Skeletal muscle satellite cell (primary cell): ENCODE data around the gene CACUL1.

Experiments
- H3K27me3 ChIP-seq: 2 replicates; pipeline ENCODE4 v1.7.0; 2013; ENCODE audit warnings: low read length; ENCODE audit not compliant: control insufficient read depth, insufficient read depth
- H3K36me3 ChIP-seq: 2 replicates; pipeline ENCODE4 v1.7.0; 2013; ENCODE audit warnings: mild to moderate bottlenecking, control low read depth, low read length; ENCODE audit not compliant: insufficient read depth
- H3K4me1 ChIP-seq: 2 replicates; pipeline ENCODE4 v1.7.0; 2013; ENCODE audit warnings: low read length; ENCODE audit not compliant: control insufficient read depth, insufficient read depth
- H3K4me2 ChIP-seq: 2 replicates; pipeline ENCODE4 v1.7.0; 2013; ENCODE audit warnings: mild to moderate bottlenecking, low read length
- H3K4me3 ChIP-seq: 2 replicates; pipeline ENCODE4 v1.7.0; 2013; ENCODE audit warnings: low read length
- H3K9ac ChIP-seq: 2 replicates; pipeline ENCODE4 v1.7.0; 2013; ENCODE audit warnings: mild to moderate bottlenecking, low read depth, low read length, moderate library complexity
- H3K9me3 ChIP-seq: replicated peaks from 2 replicates; pipeline ENCODE4 v1.7.0; 2013; ENCODE audit warnings: mild to moderate bottlenecking, control low read depth, low read length

CACUL1 gene

DNA sequence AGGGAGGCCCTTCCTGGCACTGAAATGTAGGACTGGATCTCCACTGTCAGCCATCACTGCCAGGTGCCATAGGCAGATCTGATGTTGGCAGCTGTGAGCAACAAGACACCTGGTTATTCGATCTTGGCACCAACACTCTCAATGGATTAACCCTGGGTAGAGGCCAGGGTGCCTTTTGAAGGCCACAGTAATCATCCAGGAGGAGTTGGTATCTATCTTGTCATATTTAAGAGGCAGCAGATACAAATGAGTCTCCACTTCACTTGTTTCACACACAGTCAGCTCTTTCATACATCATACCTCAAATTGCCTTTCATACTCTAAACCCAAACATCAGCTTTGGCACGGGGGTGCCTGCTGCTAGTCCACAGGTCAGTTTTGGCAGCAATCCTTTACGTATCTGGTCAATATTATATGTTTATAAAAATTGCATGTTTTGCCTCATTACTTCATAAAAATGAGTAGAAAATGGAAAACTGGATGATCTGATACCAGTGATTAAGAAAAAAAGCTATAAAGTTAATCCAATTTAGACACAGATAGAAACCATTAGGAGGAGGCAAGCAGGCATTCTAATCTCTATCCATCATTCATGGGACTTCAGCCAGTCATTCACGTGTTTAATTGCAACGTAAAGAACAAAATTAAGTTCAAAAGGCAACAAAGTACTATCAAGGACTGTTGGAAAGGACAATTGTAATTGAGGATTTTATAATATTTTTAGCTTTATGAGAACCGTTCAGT, 12.7 kb upstream of the CACUL1 start:
- H3K4me3 ChIP-seq = no peak overlapping the region
- H3K9ac ChIP-seq = no peak overlapping the region
- no peaks in the 10 kb centered on the region for H3K9me3 ChIP-seq
- no peaks in the 10 kb centered on the region for H3K4me1 ChIP-seq
- no peak overlapping the region for H3K4me2 ChIP-seq
- peaks cover 19% of the 10 kb centered on the region for H3K27me3 ChIP-seq
- no peaks in the 10 kb centered on the region for H3K36me3 ChIP-seq

GRCh38 chr10:118764195-118764594, 9.4 kb upstream of the CACUL1 start:
- peaks cover 17% of the 10 kb centered on the region for H3K27me3 ChIP-seq
- no peak overlapping the region for H3K4me3 ChIP-seq
- no peak overlapping the region for H3K9ac ChIP-seq
- no peaks in the 10 kb centered on the region for H3K9me3 ChIP-seq
- no peaks in the 10 kb centered on the region for H3K36me3 ChIP-seq
- no peak overlapping the region for H3K4me2 ChIP-seq
- no peaks in the 10 kb centered on the region for H3K4me1 ChIP-seq

- Histone ChIP-seq H3K27me3 (peaks cover 17% of the 10 kb centered on the region), H3K9ac (no peak overlapping the region), H3K4me1 (no peaks in the 10 kb centered on the region), H3K4me3 (no peak overlapping the region), H3K36me3 (no peaks in the 10 kb centered on the region), H3K4me2 (no peak overlapping the region), H3K9me3 (no peaks in the 10 kb centered on the region)
Measured at GRCh38 chr10:118763202-118763988, 8.6 kb upstream of the CACUL1 start.

- H3K36me3 ChIP-seq = no peaks in the 10 kb centered on the region
- peaks cover 20% of the 10 kb centered on the region for H3K27me3 ChIP-seq
- H3K4me1 ChIP-seq = peaks cover 4% of the 10 kb centered on the region
- H3K4me2 ChIP-seq = no peak overlapping the region
- H3K4me3 ChIP-seq = no peak overlapping the region
- H3K9ac ChIP-seq = no peak overlapping the region
- no peaks in the 10 kb centered on the region for H3K9me3 ChIP-seq
Measured at GRCh38 chr10:118760265-118760664, 5.5 kb upstream of the CACUL1 start.

DNA sequence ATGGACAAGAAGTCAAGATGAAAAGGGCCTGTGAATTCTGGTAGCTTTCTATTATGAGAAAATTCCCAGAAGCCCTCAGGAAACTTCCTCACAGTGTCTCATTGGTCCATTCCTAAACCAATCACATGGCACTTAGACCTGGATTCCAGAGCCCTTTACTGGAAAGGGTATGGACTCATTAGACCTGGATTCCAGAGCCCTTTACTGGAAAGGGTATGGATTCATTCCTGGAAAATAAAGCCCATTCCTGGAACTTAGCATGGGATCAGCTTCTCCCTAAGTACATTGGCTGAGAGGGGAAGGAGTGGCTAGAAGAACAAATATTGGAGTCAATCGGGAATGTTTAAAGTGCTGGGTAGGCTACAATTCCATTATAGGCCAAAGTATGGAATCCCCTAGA, 3.7 kb upstream of the CACUL1 start:
- Histone ChIP-seq H3K27me3 (peaks cover 14% of the 10 kb centered on the region), H3K9me3 (no peaks in the 10 kb centered on the region), H3K4me3 (no peak overlapping the region), H3K36me3 (peaks cover 2% of the 10 kb centered on the region), H3K9ac (no peak overlapping the region), H3K4me2 (no peak overlapping the region), H3K4me1 (peaks cover 4% of the 10 kb centered on the region)

GRCh38 chr10:118754229-118754555, 578 bp downstream of the CACUL1 start:
- H3K9me3 ChIP-seq = no peaks in the 10 kb centered on the region
- H3K9ac ChIP-seq = peak overlapping the region; percentile 92
- peaks cover 3% of the 10 kb centered on the region for H3K27me3 ChIP-seq
- peaks cover 23% of the 10 kb centered on the region for H3K4me1 ChIP-seq
- H3K36me3 ChIP-seq = peaks cover 2% of the 10 kb centered on the region
- peak overlapping the region; percentile 99 for H3K4me3 ChIP-seq
- peak overlapping the region; percentile 85 for H3K4me2 ChIP-seq

- H3K36me3 ChIP-seq = peaks cover 2% of the 10 kb centered on the region
- H3K9me3 ChIP-seq = no peaks in the 10 kb centered on the region
- peak overlapping the region; percentile 85 for H3K4me2 ChIP-seq
- peak overlapping the region; percentile 99 for H3K4me3 ChIP-seq
- H3K9ac ChIP-seq = peak overlapping the region; percentile 92
- peaks cover 23% of the 10 kb centered on the region for H3K4me1 ChIP-seq
- H3K27me3 ChIP-seq = peaks cover 3% of the 10 kb centered on the region
Measured at GRCh38 chr10:118753331-118754228, 1.2 kb downstream of the CACUL1 start.

- peak overlapping the region; percentile 99 for H3K4me3 ChIP-seq
Measured at GRCh38 chr10:118752409-118752808, 2.4 kb downstream of the CACUL1 start.

GRCh38 chr10:118751265-118751664, 3.5 kb downstream of the CACUL1 start:
- Histone ChIP-seq H3K4me1 (peaks cover 26% of the 10 kb centered on the region), H3K4me2 (no peak overlapping the region), H3K9ac (no peak overlapping the region)

More at GRCh38 chr10:118752409-118752808, 2.4 kb downstream of the CACUL1 start:
- Histone ChIP-seq H3K9me3 (no peaks in the 10 kb centered on the region), H3K4me2 (peak overlapping the region; percentile 85), H3K27me3 (peaks cover 3% of the 10 kb centered on the region), H3K36me3 (peaks cover 2% of the 10 kb centered on the region), H3K9ac (peak overlapping the region; percentile 92), H3K4me1 (peaks cover 23% of the 10 kb centered on the region)

GRCh38 chr10:118748041-118748440, 6.7 kb downstream of the CACUL1 start:
- no peak overlapping the region for H3K9ac ChIP-seq
- no peaks in the 10 kb centered on the region for H3K36me3 ChIP-seq
- H3K4me2 ChIP-seq = no peak overlapping the region
- H3K4me1 ChIP-seq = peaks cover 53% of the 10 kb centered on the region
- no peaks in the 10 kb centered on the region for H3K27me3 ChIP-seq
- H3K4me3 ChIP-seq = no peak overlapping the region
- no peaks in the 10 kb centered on the region for H3K9me3 ChIP-seq

More at GRCh38 chr10:118751265-118751664, 3.5 kb downstream of the CACUL1 start:
- no peaks in the 10 kb centered on the region for H3K9me3 ChIP-seq
- no peak overlapping the region for H3K4me3 ChIP-seq
- no peaks in the 10 kb centered on the region for H3K27me3 ChIP-seq
- peaks cover 2% of the 10 kb centered on the region for H3K36me3 ChIP-seq

DNA sequence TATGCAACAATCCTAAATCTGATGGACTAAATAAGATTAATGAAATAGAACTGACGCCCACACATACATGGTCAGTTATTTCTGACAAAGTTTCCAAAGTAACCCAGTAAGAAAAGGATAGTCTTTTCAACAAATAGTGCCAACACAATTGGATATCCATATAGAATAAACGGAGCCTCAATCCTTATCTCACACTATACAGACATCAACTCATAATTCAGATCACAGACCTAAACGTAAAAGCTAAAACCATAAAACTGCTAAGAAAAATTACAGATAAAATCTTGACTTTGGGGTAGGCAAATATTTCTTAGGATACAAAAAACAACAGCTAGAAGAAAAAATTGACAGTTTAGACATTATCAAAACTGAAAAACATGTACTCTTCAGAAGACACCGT, 8.5 kb downstream of the CACUL1 start:
- Histone ChIP-seq H3K4me3 (no peak overlapping the region), H3K36me3 (no peaks in the 10 kb centered on the region), H3K9ac (no peak overlapping the region), H3K9me3 (no peaks in the 10 kb centered on the region), H3K4me1 (peaks cover 52% of the 10 kb centered on the region), H3K4me2 (peak overlapping the region; percentile 35), H3K27me3 (no peaks in the 10 kb centered on the region)
